Skeletal muscle cell (primary cell): ENCODE measurements around the gene CD72.
"Not testable (repeated sequence)": the region's sequence is repeated elsewhere in the genome, so short reads cannot be mapped to it uniquely, and the experiment has no call there.

ENCODE experiments used
- DNase-seq: peaks from one replicate; pipeline ENCODE4 v3.0.0-alpha.2; 2010; ENCODE audit warnings: low read depth
- H3K4me3 ChIP-seq: 2 replicates; pipeline ENCODE4 v1.5.1; 2011; ENCODE audit warnings: low read depth, mild to moderate bottlenecking, control low read depth, low read length, moderate library complexity

CD72 gene

GRCh38 chr9:35603506-35603985 lies 14.7 kb downstream of the CD72 start:
- DNase-seq, result peak; percentile 79
- peak overlapping the region; percentile 56 for H3K4me3 ChIP-seq

GRCh38 chr9:35599763-35600604 lies 18.2 kb downstream of the CD72 start:
- DNase-seq, result no peak
- H3K4me3 ChIP-seq, result no peak overlapping the region

GRCh38 chr9:35598866-35599590 lies 19.2 kb downstream of the CD72 start:
- no peak overlapping the region for H3K4me3 ChIP-seq
- DNase-seq, result no peak

GRCh38 chr9:35596907-35597306 lies 21.3 kb downstream of the CD72 start:
- H3K4me3 ChIP-seq, DNase-seq: not testable (repeated sequence)

GRCh38 chr9:35594471-35594870 lies 23.7 kb downstream of the CD72 start:
- H3K4me3 ChIP-seq, result no peak overlapping the region
- no peak for DNase-seq

GRCh38 chr9:35593581-35593980 lies 24.6 kb downstream of the CD72 start:
- DNase-seq, result no peak
- H3K4me3 ChIP-seq, result no peak overlapping the region

GRCh38 chr9:35588506-35588905 lies 29.7 kb downstream of the CD72 start:
- not testable (repeated sequence) for DNase-seq

GRCh38 chr9:35584681-35585080 lies 33.5 kb downstream of the CD72 start:
- not testable (repeated sequence) for DNase-seq, H3K4me3 ChIP-seq

More at GRCh38 chr9:35588506-35588905, 29.7 kb downstream of the CD72 start:
- H3K4me3 ChIP-seq, result not testable (repeated sequence)

GRCh38 chr9:35583521-35583920 lies 34.7 kb downstream of the CD72 start:
- DNase-seq, H3K4me3 ChIP-seq: not testable (repeated sequence)

- DNase-seq, H3K4me3 ChIP-seq: not testable (repeated sequence)
Observed at GRCh38 chr9:35579659-35580227, 38.5 kb downstream of the CD72 start.

- no peak for DNase-seq
- no peak overlapping the region for H3K4me3 ChIP-seq
Observed at GRCh38 chr9:35579130-35579529, 39.1 kb downstream of the CD72 start.

- H3K4me3 ChIP-seq, result no peak overlapping the region
- DNase-seq, result no peak
Observed at GRCh38 chr9:35577486-35577885, 40.7 kb downstream of the CD72 start.

GRCh38 chr9:35575478-35575877 lies 42.7 kb downstream of the CD72 start:
- H3K4me3 ChIP-seq, result no peak overlapping the region
- no peak for DNase-seq

- H3K4me3 ChIP-seq, result no peak overlapping the region
- DNase-seq, result no peak
Observed at GRCh38 chr9:35574578-35575122, 43.6 kb downstream of the CD72 start.

GRCh38 chr9:35570709-35571504 lies 47.3 kb downstream of the CD72 start:
- H3K4me3 ChIP-seq, result no peak overlapping the region
- DNase-seq, result no peak

GRCh38 chr9:35569206-35569605 lies 49.0 kb downstream of the CD72 start:
- DNase-seq, result no peak

GRCh38 chr9:35568196-35568595 lies 50.0 kb downstream of the CD72 start:
- H3K4me3 ChIP-seq, result no peak overlapping the region
- no peak for DNase-seq

More at GRCh38 chr9:35569206-35569605, 49.0 kb downstream of the CD72 start:
- no peak overlapping the region for H3K4me3 ChIP-seq

- no peak for DNase-seq
- H3K4me3 ChIP-seq, result no peak overlapping the region
Observed at GRCh38 chr9:35566417-35566816, 51.8 kb downstream of the CD72 start.

GRCh38 chr9:35564658-35565061 lies 53.6 kb downstream of the CD72 start:
- no peak overlapping the region for H3K4me3 ChIP-seq
- no peak for DNase-seq
